Skeletal muscle satellite cell (primary cell): Measurements from ENCODE around the gene EVL.

Experiments used
- H3K27me3 ChIP-seq: 2 replicates; pipeline ENCODE4 v1.7.0; 2013; ENCODE audit warnings: low read length; ENCODE audit not compliant: control insufficient read depth, insufficient read depth
- H3K36me3 ChIP-seq: 2 replicates; pipeline ENCODE4 v1.7.0; 2013; ENCODE audit warnings: mild to moderate bottlenecking, control low read depth, low read length; ENCODE audit not compliant: insufficient read depth
- H3K4me1 ChIP-seq: 2 replicates; pipeline ENCODE4 v1.7.0; 2013; ENCODE audit warnings: low read length; ENCODE audit not compliant: control insufficient read depth, insufficient read depth
- H3K4me2 ChIP-seq: 2 replicates; pipeline ENCODE4 v1.7.0; 2013; ENCODE audit warnings: mild to moderate bottlenecking, low read length
- H3K4me3 ChIP-seq: 2 replicates; pipeline ENCODE4 v1.7.0; 2013; ENCODE audit warnings: low read length
- H3K9ac ChIP-seq: 2 replicates; pipeline ENCODE4 v1.7.0; 2013; ENCODE audit warnings: mild to moderate bottlenecking, low read depth, low read length, moderate library complexity
- H3K9me3 ChIP-seq: replicated peaks from 2 replicates; pipeline ENCODE4 v1.7.0; 2013; ENCODE audit warnings: mild to moderate bottlenecking, control low read depth, low read length

EVL gene

DNA sequence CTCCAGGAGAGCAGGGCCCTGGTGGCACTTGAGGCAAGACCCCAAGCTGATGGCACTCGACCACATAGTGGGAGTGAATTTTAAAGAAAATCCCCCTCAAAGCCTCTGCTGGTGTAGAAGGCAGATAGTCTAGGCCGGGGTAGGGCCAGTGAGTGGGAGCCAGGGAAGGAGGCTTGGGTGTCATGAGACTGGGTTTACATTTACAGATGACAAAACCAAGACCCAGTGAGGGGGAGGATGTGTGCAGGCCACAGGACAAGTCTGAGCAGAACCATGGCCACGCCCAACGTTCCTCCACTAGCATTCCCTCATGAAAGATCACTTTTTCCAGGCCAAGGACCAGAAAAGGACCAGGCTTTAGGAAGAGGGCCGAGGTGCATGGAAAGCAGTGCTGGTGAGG, 42.0 kb downstream of the EVL start:
- no peak overlapping the region for H3K4me3 ChIP-seq
- H3K4me1 ChIP-seq, result peaks cover 59% of the 10 kb centered on the region
- no peaks in the 10 kb centered on the region for H3K9me3 ChIP-seq
- no peak overlapping the region for H3K9ac ChIP-seq
- no peaks in the 10 kb centered on the region for H3K27me3 ChIP-seq
- no peak overlapping the region for H3K4me2 ChIP-seq
- no peaks in the 10 kb centered on the region for H3K36me3 ChIP-seq

DNA sequence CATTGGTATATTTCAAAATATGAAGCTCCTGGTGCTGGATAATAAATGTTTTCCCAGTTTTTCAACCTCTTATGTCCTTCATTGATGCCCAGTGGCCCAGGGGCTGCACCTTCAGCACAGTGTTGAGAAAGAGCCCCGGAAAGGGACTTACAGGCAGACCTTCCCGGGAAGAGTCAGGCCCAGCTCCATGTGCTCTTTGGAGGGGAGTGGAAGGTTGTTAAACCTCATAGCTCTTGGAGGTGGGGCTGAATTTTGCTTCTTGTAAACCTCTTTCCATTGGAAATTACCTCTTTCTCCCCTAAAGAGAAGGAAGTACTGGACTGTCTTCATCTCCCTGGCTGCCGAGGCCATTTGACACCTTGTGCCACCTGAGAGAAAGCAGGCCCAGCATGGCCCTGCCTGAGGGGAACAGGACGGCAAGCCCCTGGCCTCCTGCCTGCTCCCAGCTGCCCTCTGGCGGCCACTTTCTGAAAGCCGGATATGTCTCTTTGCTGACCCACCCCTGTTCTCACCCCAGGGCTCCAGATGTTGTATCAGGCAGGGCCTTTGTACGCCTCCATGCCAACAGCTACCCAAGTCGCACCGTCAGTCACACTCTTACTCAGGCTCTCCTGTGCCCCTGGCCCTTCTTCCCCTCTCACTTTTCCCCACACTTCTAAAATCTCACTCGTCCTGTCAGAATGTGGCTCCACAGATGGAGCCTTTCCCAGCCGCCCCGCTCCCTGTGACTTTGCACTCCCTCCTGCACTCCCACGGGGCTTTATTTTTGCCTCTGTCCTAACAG, 43.0 kb downstream of the EVL start:
- Histone ChIP-seq H3K36me3 (no peaks in the 10 kb centered on the region), H3K4me3 (no peak overlapping the region), H3K9me3 (no peaks in the 10 kb centered on the region), H3K27me3 (no peaks in the 10 kb centered on the region), H3K4me2 (no peak overlapping the region), H3K9ac (peak overlapping the region; percentile 36), H3K4me1 (peaks cover 50% of the 10 kb centered on the region)

DNA sequence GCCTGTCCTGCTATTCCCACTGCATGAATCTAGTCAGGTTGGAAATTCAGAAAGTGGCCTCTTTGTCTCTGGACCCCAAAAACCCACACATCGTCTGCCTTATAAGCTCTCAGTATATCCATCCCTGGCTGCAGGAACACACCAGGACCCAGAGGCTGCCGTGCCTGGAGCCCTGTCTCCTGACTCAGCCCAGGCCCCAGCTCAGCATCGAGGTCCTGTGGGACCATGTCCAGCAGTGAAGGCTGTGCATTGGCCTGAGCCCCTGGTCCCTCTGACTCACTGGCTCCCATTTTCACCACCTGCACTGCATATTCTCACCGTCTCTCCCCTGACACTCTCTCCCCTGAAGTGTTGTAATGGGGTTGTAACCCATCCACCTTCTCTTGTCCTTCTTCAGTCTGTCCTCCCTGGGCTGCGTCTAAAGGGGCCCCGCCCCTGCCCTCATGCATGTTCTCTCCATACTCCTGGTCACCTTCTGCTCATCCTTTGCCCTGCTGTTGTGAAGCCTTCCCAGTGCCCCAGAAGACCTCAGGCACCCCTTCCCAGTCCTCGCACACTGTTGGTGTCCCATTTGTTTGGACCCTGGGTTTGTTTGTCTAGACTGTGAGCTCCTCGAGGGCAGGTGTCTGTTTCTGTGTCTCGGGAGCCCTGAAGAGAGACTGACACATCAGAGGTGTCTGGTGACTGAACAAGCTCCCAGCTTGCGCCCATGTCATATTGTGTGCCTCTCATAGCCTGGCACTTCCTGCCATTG, 43.8 kb downstream of the EVL start:
- Histone ChIP-seq H3K4me1 (peaks cover 42% of the 10 kb centered on the region), H3K27me3 (no peaks in the 10 kb centered on the region), H3K9ac (peak overlapping the region; percentile 36), H3K9me3 (no peaks in the 10 kb centered on the region), H3K36me3 (no peaks in the 10 kb centered on the region), H3K4me3 (no peak overlapping the region), H3K4me2 (no peak overlapping the region)

DNA sequence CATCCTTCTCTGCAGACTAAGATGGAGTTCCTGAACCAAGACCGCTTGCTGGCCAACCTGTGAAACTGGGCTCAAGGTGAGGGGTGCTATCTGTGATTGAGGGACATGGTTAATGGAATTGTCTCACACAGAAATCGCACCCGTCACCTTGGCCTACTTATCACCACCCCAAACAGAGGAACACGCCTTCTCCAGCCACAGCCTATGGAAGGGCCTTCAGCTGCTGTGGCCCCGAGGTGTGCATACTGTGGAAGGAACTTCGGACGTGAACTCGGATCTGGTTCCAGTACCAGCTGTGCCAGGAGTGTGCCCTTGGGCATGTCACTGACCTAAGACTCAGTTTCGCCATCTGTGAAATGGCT, 44.4 kb downstream of the EVL start:
- no peaks in the 10 kb centered on the region for H3K9me3 ChIP-seq
- H3K36me3 ChIP-seq, result no peaks in the 10 kb centered on the region
- H3K4me1 ChIP-seq, result peaks cover 37% of the 10 kb centered on the region
- no peak overlapping the region for H3K4me2 ChIP-seq
- H3K4me3 ChIP-seq, result no peak overlapping the region
- H3K27me3 ChIP-seq, result no peaks in the 10 kb centered on the region
- no peak overlapping the region for H3K9ac ChIP-seq

DNA sequence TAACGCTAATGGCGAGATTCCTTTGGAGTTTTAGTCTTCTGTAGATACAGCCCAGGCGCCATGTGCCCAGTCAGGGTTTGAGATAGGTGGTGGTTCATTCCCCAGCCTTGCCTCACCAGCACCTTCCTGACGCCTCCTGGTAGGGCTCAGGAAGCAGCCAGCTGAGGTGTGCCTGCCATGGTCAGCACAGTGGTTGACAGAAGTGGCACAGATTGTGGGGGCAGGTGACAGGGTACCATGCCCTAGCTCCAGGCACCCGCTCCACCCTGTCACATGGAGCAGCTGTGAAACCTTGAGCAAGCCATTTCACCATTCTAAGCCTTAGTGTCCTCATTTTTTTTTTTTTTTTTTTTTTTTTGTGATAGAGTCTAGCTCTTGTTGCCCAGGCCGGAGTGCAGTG, 45.6 kb downstream of the EVL start:
- Histone ChIP-seq H3K36me3 (no peaks in the 10 kb centered on the region), H3K27me3 (no peaks in the 10 kb centered on the region)

DNA sequence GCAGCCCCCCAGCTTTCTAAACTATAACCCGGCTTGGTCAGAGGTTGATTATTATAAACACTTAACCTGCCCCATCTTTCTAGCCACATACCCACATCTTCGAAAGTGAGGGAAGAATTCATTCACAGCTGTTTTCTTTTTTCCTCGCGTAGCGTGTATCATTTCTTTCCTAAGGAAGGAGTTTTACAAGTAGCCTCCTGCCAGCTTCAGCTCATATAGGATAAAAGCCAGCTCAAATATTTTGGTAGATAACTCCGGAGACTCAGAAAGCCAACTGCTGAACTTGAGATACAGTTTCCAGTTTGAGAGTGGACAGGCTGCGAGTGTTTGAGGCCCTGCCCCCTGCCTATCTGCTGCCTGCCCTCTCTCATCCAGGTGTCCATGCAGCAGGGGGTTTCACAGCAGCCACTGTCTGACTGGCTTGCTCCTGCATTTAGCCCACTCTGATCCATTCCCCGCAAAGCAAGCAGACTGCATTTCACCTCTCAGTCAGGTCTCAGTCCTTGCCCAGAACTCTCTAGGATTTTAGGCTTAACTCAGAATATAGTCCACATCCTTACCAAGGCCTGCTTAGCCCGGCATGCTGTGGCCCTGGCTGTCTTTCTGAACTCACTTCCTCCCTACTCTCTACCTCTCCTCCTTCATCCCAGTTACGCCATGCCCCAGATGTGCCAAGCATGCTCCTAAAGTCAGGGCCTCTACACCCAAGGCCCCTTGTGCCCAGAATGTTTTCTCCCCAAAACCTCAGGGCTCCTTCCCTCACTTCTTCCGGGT, 46.9 kb downstream of the EVL start:
- H3K9me3 ChIP-seq, result no peaks in the 10 kb centered on the region
- no peaks in the 10 kb centered on the region for H3K36me3 ChIP-seq
- no peak overlapping the region for H3K4me2 ChIP-seq
- H3K9ac ChIP-seq, result no peak overlapping the region
- peaks cover 21% of the 10 kb centered on the region for H3K4me1 ChIP-seq
- no peak overlapping the region for H3K4me3 ChIP-seq
- H3K27me3 ChIP-seq, result no peaks in the 10 kb centered on the region

More for the DNA sequence above, 45.6 kb downstream of the EVL start:
- no peak overlapping the region for H3K9ac ChIP-seq
- no peak overlapping the region for H3K4me2 ChIP-seq
- no peaks in the 10 kb centered on the region for H3K9me3 ChIP-seq
- peaks cover 27% of the 10 kb centered on the region for H3K4me1 ChIP-seq
- H3K4me3 ChIP-seq, result no peak overlapping the region

DNA sequence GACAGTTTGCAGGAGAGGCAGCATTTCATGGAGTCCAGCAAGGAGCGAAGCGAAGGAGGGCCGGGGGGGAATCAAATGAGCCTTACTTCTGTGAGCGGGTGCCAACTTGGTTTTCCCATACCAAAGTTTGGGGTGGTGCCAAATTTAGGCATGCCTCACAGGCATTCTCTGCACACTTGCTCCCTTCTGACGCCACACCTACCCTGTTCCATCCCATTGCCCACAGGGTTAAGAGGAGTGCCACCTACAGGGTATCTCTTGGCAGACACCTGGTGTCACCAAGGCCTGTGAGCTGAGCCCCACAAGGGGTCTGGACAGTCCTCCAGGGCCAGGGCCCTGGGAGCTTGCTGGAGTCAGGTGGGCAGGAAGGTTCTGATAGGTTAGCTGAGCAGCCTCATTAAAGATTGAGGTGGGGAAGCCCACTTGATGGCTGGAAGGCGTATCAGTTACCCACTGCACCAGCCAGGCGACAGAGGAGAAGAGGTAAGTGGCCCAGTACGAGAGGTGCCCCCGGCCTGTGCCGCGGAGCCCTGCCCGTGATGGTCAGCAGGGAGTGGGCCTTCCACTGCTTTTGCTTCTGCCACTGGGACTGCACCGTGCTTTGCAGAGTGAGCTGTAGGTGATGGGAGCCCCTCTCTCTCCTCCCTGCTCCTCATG, 49.0 kb downstream of the EVL start:
- peaks cover 5% of the 10 kb centered on the region for H3K4me1 ChIP-seq
- no peak overlapping the region for H3K4me3 ChIP-seq
- no peak overlapping the region for H3K4me2 ChIP-seq
- no peaks in the 10 kb centered on the region for H3K36me3 ChIP-seq
- H3K9me3 ChIP-seq, result no peaks in the 10 kb centered on the region
- no peak overlapping the region for H3K9ac ChIP-seq
- H3K27me3 ChIP-seq, result no peaks in the 10 kb centered on the region

DNA sequence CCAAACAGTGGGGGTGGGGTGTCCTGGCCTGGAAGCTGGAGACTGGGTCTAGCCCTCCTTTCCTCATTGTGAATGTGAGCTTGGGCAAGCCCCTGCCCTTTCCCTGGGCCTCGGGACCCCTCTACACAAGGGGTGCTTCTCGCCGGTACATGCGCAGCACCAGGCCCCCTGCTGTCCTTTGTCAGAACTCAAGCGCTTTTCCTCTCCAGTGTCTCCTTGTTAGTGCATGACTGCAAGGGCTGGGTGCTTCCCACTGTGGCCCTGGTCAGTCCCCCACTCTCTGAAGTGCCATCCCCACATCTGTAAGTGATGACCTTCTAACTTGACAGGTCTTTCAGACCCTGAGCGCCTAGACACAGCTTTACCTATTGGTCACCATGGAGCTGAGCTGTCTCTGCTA, 50.0 kb downstream of the EVL start:
- Histone ChIP-seq H3K9ac (no peak overlapping the region), H3K4me2 (no peak overlapping the region), H3K36me3 (no peaks in the 10 kb centered on the region), H3K9me3 (no peaks in the 10 kb centered on the region), H3K4me1 (peaks cover 5% of the 10 kb centered on the region), H3K4me3 (no peak overlapping the region), H3K27me3 (no peaks in the 10 kb centered on the region)

DNA sequence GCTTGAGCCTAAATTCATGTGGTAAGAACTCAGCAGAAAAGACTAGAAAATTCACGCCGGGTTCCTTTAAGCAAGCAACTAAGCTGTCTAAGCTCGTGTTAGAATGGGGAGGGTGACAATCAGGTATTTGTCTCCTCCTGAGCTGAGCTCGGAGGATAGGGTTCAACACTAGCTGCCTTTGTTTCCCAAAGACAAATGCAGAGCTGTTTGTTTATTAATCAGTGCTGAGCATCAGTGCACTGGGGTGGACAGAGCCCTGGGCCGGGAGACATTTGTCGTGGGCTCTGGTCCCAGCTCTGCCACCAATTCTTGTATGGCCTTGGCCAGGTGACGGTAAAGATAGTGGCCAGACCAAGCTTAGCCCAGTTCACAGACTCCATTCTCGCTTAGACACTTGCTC, 50.5 kb downstream of the EVL start:
- Histone ChIP-seq H3K9me3 (no peaks in the 10 kb centered on the region), H3K36me3 (no peaks in the 10 kb centered on the region), H3K9ac (no peak overlapping the region), H3K4me2 (no peak overlapping the region), H3K4me3 (no peak overlapping the region), H3K27me3 (no peaks in the 10 kb centered on the region), H3K4me1 (peaks cover 5% of the 10 kb centered on the region)

DNA sequence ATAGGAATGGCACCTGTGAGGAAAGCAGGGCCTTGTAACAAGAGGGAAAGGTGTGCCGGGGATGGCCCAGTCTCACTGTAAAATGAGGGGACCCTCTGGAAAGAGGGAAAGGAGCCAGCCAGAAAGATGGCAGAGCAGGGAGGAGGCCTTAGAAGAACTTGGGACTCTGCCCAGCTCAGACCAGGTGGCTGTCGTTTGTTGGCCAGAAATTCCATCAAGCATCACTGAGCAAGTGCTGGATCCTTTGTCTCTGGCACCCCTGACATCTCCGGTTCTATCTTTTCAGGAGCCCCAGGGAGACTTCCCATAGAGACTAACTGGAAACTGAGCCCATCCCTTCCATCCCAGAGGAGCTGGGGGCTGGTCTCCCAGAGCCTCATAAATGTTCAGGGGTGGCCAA, 50.9 kb downstream of the EVL start:
- no peaks in the 10 kb centered on the region for H3K27me3 ChIP-seq
- no peak overlapping the region for H3K4me3 ChIP-seq
- no peak overlapping the region for H3K9ac ChIP-seq
- H3K4me2 ChIP-seq, result no peak overlapping the region
- peaks cover 6% of the 10 kb centered on the region for H3K4me1 ChIP-seq
- H3K36me3 ChIP-seq, result no peaks in the 10 kb centered on the region
- no peaks in the 10 kb centered on the region for H3K9me3 ChIP-seq

DNA sequence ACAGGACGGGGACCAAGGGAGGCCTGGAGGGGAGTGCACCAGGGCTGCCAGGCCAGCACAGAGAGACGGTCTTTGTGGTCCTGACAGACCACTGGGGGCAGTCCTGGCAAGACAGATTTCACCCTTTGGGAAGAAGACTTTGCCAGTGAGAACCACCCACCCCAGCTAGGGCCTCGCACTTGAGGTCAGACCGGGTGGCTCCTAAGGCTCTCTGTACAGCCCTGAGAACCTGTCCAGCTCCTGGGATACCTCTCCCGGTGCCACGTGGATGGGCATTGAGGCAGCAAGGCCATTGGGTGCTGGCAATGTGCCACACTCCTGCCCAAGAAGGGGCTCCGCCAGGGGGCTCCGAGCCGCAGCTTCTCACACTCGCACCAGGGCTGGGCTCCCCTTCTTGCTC, 51.8 kb downstream of the EVL start:
- no peaks in the 10 kb centered on the region for H3K27me3 ChIP-seq
- no peak overlapping the region for H3K4me3 ChIP-seq
- H3K9ac ChIP-seq, result no peak overlapping the region
- H3K4me2 ChIP-seq, result no peak overlapping the region
- H3K36me3 ChIP-seq, result no peaks in the 10 kb centered on the region
- H3K4me1 ChIP-seq, result peaks cover 10% of the 10 kb centered on the region
- no peaks in the 10 kb centered on the region for H3K9me3 ChIP-seq
